Measurements from ENCODE around the gene CYB5D1. TPM values are rescaled to one million over a fixed set of nuclear protein-coding genes. Genes with fewer than 3 reads are reported as not detected.
"Not testable (repeated sequence)": the region's sequence is repeated elsewhere in the genome, so short reads cannot be mapped to it uniquely, and the experiment has no call there.

The CYB5D1 gene
- total RNA-seq, 4 donors from 2014 or later, result 9.4 to 13.6 (median 11.1) TPM

DNA sequence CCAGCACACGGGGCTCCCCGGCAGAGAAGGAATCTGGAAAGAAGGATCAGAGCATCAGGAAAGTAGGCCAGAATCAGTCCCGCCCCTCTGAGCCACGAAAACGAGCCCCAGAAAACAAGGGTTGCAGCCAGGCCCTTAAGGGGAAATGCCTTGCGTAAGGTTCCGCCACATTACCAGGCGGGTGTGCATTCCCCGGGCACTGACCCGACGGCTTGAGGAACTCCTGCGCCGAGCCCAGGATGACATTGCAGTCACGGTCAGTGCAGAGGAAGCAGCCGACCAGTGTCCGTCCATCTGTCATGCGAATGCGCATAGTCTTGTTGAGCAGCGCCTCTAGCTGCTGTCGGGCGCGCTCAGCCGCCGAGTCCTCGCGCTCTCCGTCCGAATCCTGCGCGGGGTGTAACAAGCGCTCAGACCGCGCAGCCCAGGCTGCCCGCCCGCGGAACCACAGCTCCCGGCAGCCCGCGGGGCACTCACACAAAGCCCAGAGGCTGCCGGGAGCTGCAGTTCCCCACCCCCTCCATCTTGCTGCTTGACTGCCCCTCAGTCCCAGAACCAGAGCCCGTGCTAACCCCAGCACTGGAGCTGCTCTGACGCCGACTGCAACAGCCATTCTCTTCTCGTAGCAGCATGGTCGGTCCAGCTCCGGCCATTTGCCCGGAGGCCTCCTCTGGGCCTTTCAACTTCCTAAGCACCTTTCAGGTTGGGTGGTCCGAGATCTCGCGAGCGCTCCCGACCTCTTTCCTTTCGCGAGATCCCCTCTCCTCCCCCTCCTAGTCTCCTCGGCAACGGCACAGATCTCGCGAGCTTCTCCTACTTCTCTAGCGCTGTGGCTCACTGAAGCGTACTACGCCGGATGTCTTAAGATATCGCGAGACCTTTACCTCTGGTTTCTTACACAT lies 741 bp upstream of the CYB5D1 start, which contains the start of gene NAA38:
NAA38 (minus strand) TSS at position 749 of the 902 bp plus-strand sequence; CDS start at position 653, 96 bp downstream.
- Histone ChIP-seq H3K36me3 (peaks cover 0 to 42% (median 13%) of the 10 kb centered on the region in 3 donors), H3K27ac (peak within 1 kb of the TSS; percentile 86 to 97 (median 92)), H3K4me3 (peak within 1 kb of the TSS; percentile 66 to 78 (median 69)), H3K9me3 (no peaks in the 10 kb centered on the region), H3K4me1 (peaks cover 0 to 37% (median 31%) of the 10 kb centered on the region in 4 donors), H3K27me3 (no peaks in the 10 kb centered on the region)
- DNase-seq (ENCODE audit: low spot score in 2 of 2), result peak; percentile 93 to 95
- TF ChIP-seq POLR2A (IDR thresholded peaks at IDR 0.05), result peak; percentile 47 to 69
- TF ChIP-seq, protein P1, sequence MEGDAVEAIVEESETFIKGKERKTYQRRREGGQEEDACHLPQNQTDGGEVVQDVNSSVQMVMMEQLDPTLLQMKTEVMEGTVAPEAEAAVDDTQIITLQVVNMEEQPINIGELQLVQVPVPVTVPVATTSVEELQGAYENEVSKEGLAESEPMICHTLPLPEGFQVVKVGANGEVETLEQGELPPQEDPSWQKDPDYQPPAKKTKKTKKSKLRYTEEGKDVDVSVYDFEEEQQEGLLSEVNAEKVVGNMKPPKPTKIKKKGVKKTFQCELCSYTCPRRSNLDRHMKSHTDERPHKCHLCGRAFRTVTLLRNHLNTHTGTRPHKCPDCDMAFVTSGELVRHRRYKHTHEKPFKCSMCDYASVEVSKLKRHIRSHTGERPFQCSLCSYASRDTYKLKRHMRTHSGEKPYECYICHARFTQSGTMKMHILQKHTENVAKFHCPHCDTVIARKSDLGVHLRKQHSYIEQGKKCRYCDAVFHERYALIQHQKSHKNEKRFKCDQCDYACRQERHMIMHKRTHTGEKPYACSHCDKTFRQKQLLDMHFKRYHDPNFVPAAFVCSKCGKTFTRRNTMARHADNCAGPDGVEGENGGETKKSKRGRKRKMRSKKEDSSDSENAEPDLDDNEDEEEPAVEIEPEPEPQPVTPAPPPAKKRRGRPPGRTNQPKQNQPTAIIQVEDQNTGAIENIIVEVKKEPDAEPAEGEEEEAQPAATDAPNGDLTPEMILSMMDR (IDR thresholded peaks at IDR 0.05), result peak; percentile 13 to 76 (median 48)
- TF ChIP-seq EP300 (IDR thresholded peaks at IDR 0.05), result peak; percentile 44 to 93
- 0% methylated on average over 29 to 44 of the region's 64 CpGs for WGBS, 2 donors

DNA sequence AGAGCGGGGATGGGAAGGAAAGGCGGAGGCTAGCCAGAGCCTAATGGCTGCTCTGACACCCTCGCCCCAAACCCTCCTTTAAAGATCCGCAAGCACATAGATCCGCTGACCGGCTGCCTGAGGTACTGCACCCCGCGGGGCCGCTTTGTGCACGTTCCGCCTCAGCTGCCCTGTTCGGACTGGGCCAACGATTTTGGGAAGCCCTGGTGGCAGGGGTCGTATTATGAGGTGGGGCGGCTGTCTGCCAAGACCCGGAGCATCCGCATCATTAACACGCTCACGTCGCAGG lies 663 bp downstream of the CYB5D1 start:
- no peak for DNase-seq (ENCODE audit: low spot score in 2 of 2)
- WGBS, 2 donors, result 15 to 32% methylated on average over 20 of the region's 20 CpGs
- no peak for TF ChIP-seq POLR2A (IDR thresholded peaks at IDR 0.05)
- TF ChIP-seq, protein P1 (IDR thresholded peaks at IDR 0.05), result peak in 3 of 5 experiments; percentile 15 to 53 (median 19)

DNA sequence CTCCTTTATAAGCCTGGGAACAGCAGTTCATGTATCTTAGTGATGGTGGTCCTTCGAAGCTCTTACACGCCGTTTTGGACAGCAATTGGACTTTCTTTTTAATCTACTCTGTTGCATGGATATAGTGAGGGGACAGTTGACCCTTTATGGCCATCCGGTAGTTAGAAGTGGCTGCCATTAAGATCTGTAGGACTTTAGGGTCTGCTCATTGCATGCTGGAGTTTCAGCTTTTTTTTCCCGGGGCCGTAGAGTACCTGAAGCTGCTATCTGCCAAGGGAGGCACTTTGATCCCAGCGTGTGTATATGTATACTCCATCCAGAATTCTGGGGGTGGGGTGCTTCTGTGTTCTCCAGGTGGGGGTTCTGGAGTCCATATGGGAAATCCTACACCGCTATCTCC lies 1.2 kb downstream of the CYB5D1 start:
- peaks cover 0 to 38% (median 30%) of the 10 kb centered on the region in 4 donors for H3K4me1 ChIP-seq
- 77 to 80% methylated on average over 8 of the region's 8 CpGs for WGBS, 2 donors
- H3K27me3 ChIP-seq, result no peaks in the 10 kb centered on the region
- no peak overlapping the region for H3K27ac ChIP-seq
- H3K9me3 ChIP-seq, result no peaks in the 10 kb centered on the region
- no peak for DNase-seq (ENCODE audit: low spot score in 2 of 2)
- H3K36me3 ChIP-seq, result peaks cover 0 to 22% (median 0%) of the 10 kb centered on the region in 3 donors
- TF ChIP-seq, protein P1 (IDR thresholded peaks at IDR 0.05), result no peak
- TF ChIP-seq EP300 (IDR thresholded peaks at IDR 0.05) (no peak), POLR2A (IDR thresholded peaks at IDR 0.05) (no peak)
- H3K4me3 ChIP-seq, result peak overlapping the region in 2 of 4 donors; percentile 67 to 71

More for the DNA sequence above, 663 bp downstream of the CYB5D1 start:
- H3K4me3 ChIP-seq, result peak overlapping the region; percentile 66 to 78 (median 69)
- H3K27ac ChIP-seq, result peak overlapping the region; percentile 86 to 97 (median 92)
- no peaks in the 10 kb centered on the region for H3K27me3 ChIP-seq
- peaks cover 0 to 28% (median 0%) of the 10 kb centered on the region in 3 donors for H3K36me3 ChIP-seq
- peaks cover 0 to 38% (median 30%) of the 10 kb centered on the region in 4 donors for H3K4me1 ChIP-seq
- no peaks in the 10 kb centered on the region for H3K9me3 ChIP-seq

DNA sequence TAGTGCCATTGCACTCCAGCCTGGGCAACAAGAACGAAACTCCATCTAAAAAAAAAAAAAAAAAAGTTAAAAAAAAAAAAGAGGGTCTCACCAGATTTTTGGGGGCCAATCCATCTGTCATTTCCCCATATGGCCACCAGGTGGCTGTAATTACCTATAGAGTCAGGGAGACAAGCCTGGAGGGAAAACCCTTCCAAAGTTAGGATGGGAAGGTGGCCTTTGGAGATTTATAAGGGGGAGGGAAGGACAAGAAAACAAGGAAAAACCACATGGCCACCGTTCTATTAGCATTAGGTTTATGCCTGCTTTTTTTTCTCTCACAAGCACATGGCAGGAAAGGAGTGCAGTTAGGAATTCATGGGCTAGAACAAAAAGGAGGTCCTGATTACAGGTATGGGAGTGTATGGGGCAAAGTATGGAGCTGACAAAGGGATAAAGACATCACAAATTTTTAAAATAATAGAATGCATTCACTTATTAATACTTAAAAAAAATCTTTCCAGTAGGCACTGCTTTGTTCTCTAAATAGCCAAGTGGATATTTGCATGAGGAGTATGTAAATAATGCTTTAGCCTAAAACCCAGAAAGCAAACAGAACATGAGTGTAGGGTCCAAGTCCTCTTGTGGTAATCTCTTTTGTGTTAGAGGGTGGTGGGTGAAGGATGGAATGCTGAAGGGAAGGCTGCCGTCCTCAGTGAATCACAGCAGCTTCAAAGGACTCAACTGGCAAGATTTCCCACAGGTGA lies 5.1 kb downstream of the CYB5D1 start:
- no peak for TF ChIP-seq POLR2A (IDR thresholded peaks at IDR 0.05)
- TF ChIP-seq, protein P1 (IDR thresholded peaks at IDR 0.05), result peak; percentile 53 to 87 (median 84)
- peak in 1 of 2 donors; percentile 7 for TF ChIP-seq EP300 (IDR thresholded peaks at IDR 0.05)
- Histone ChIP-seq H3K9me3 (no peaks in the 10 kb centered on the region), H3K36me3 (peaks cover 0 to 30% (median 0%) of the 10 kb centered on the region in 3 donors), H3K4me1 (peaks cover 0 to 18% (median 11%) of the 10 kb centered on the region in 4 donors), H3K27ac (no peak overlapping the region), H3K4me3 (no peak overlapping the region), H3K27me3 (no peaks in the 10 kb centered on the region)
- 32 to 39% methylated on average over 3 of the region's 3 CpGs for WGBS, 2 donors
- peak; percentile 26 to 71 for DNase-seq (ENCODE audit: low spot score in 2 of 2)

DNA sequence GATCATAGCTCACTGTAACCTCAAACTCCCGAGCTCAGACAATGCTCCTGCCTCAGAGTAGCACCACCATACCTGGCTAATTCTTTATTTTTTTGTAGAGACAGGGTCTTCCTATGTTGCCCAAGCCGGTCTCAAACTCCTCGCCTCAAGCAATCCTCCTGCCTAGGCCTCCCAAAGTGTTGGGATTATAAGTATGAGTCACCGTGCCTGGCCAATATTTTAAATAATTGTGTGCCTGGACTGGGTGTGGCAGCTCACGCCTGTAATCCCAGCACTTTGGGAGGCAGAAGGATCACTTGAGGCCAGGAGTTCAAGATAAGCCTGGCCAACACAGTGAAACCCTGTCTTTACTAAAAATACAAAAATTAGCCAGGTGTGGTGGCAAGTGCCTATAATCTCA lies 6.6 kb downstream of the CYB5D1 start:
- H3K4me3 ChIP-seq; H3K27me3 ChIP-seq; H3K9me3 ChIP-seq; H3K27ac ChIP-seq; DNase-seq (ENCODE audit: low spot score in 2 of 2); H3K4me1 ChIP-seq: not testable (repeated sequence)
- 75 to 84% methylated on average over 5 of the region's 5 CpGs for WGBS, 2 donors
- H3K36me3 ChIP-seq, result peaks cover 0 to 29% (median 0%) of the 10 kb centered on the region in 3 donors

All from tibial nerve (tissue), 4 donors.